ENCODE measurements around the gene HDAC4.

- no peak for TF ChIP-seq GATA2 (IDR thresholded peaks at IDR 0.05; ENCODE audit: low read depth, low read length)
- TF ChIP-seq GATA3 (IDR thresholded peaks at IDR 0.05; ENCODE audit: low read depth, low read length): no peak
These were observed 154.7 kb downstream of the HDAC4 start for GRCh38 chr2:239245872-239246721.

Data from SH-SY5Y (cell line).